ENCODE results near the gene EFHD1. TPM values are rescaled to one million over a fixed set of nuclear protein-coding genes. Genes with fewer than 3 reads are reported as not detected.
A peak's percentile ranks its signal among the peaks of the same experiment; 100 is the strongest.

Gene EFHD1
- polyA plus RNA-seq: 0.73 TPM

GRCh38 chr2:232633413-232634205 is at the start of gene EFHD1:
Gene EFHD1 (plus strand): TSS chr2:232633604. CDS start chr2:232633705, 101 bp downstream.
- Mint-ChIP-seq H3K27me3 (peaks cover 34% of the 10 kb centered on the region), H3K9me3 (peaks cover 0 to 3% (median 1%) of the 10 kb centered on the region in 3 donors), H3K4me3 (peak within 1 kb of the TSS; percentile 9 to 74 (median 57)), H3K4me1 (peaks cover 0 to 6% (median 5%) of the 10 kb centered on the region in 3 donors), H3K27ac (no peak within 1 kb of the TSS), H3K36me3 (peaks cover 1% of the 10 kb centered on the region)

GRCh38 chr2:232584238-232584637 is 49.2 kb upstream of the EFHD1 start:
- Mint-ChIP-seq H3K4me1 (peaks cover 0 to 2% (median 0%) of the 10 kb centered on the region in 3 donors), H3K4me3 (no peak overlapping the region), H3K36me3 (peaks cover 4% of the 10 kb centered on the region), H3K27ac (no peak overlapping the region), H3K9me3 (no peaks in the 10 kb centered on the region), H3K27me3 (no peaks in the 10 kb centered on the region)

GRCh38 chr2:232586943-232587505 is 46.4 kb upstream of the EFHD1 start:
- no peak overlapping the region for H3K4me3 Mint-ChIP-seq
- H3K4me1 Mint-ChIP-seq: no peaks in the 10 kb centered on the region
- no peak overlapping the region for H3K27ac Mint-ChIP-seq
- peaks cover 4% of the 10 kb centered on the region for H3K36me3 Mint-ChIP-seq
- H3K9me3 Mint-ChIP-seq: no peaks in the 10 kb centered on the region
- H3K27me3 Mint-ChIP-seq: no peaks in the 10 kb centered on the region

GRCh38 chr2:232587512-232587911 is 45.9 kb upstream of the EFHD1 start:
- H3K27ac Mint-ChIP-seq: no peak overlapping the region

GRCh38 chr2:232588031-232588430 is 45.4 kb upstream of the EFHD1 start:
- Mint-ChIP-seq H3K9me3 (no peaks in the 10 kb centered on the region), H3K4me1 (no peaks in the 10 kb centered on the region), H3K27me3 (no peaks in the 10 kb centered on the region), H3K4me3 (no peak overlapping the region), H3K36me3 (peaks cover 2% of the 10 kb centered on the region), H3K27ac (no peak overlapping the region)

More at GRCh38 chr2:232587512-232587911, 45.9 kb upstream of the EFHD1 start:
- no peaks in the 10 kb centered on the region for H3K9me3 Mint-ChIP-seq
- no peak overlapping the region for H3K4me3 Mint-ChIP-seq
- H3K4me1 Mint-ChIP-seq: no peaks in the 10 kb centered on the region
- H3K36me3 Mint-ChIP-seq: peaks cover 4% of the 10 kb centered on the region
- no peaks in the 10 kb centered on the region for H3K27me3 Mint-ChIP-seq

GRCh38 chr2:232588680-232589585 is 44.5 kb upstream of the EFHD1 start:
- no peak overlapping the region for H3K27ac Mint-ChIP-seq
- H3K36me3 Mint-ChIP-seq: peaks cover 2% of the 10 kb centered on the region
- no peaks in the 10 kb centered on the region for H3K9me3 Mint-ChIP-seq
- H3K27me3 Mint-ChIP-seq: no peaks in the 10 kb centered on the region
- no peaks in the 10 kb centered on the region for H3K4me1 Mint-ChIP-seq
- no peak overlapping the region for H3K4me3 Mint-ChIP-seq

GRCh38 chr2:232592772-232593395 is 40.5 kb upstream of the EFHD1 start:
- H3K27me3 Mint-ChIP-seq: no peaks in the 10 kb centered on the region
- no peak overlapping the region for H3K27ac Mint-ChIP-seq
- no peaks in the 10 kb centered on the region for H3K4me1 Mint-ChIP-seq
- no peaks in the 10 kb centered on the region for H3K9me3 Mint-ChIP-seq
- H3K4me3 Mint-ChIP-seq: no peak overlapping the region
- H3K36me3 Mint-ChIP-seq: peaks cover 4% of the 10 kb centered on the region

- H3K27me3 Mint-ChIP-seq: no peaks in the 10 kb centered on the region
- no peak overlapping the region for H3K27ac Mint-ChIP-seq
- peaks cover 4% of the 10 kb centered on the region for H3K36me3 Mint-ChIP-seq
- no peaks in the 10 kb centered on the region for H3K9me3 Mint-ChIP-seq
- no peaks in the 10 kb centered on the region for H3K4me1 Mint-ChIP-seq
- no peak overlapping the region for H3K4me3 Mint-ChIP-seq
These were observed 39.4 kb upstream of the EFHD1 start for GRCh38 chr2:232593982-232594381.

GRCh38 chr2:232597362-232598079 is 35.9 kb upstream of the EFHD1 start:
- Mint-ChIP-seq H3K9me3 (peaks cover 0 to 2% (median 0%) of the 10 kb centered on the region in 3 donors), H3K27me3 (no peaks in the 10 kb centered on the region), H3K4me3 (no peak overlapping the region), H3K36me3 (peaks cover 4% of the 10 kb centered on the region), H3K27ac (no peak overlapping the region), H3K4me1 (no peaks in the 10 kb centered on the region)

GRCh38 chr2:232598293-232598692 is 35.1 kb upstream of the EFHD1 start:
- peaks cover 4% of the 10 kb centered on the region for H3K36me3 Mint-ChIP-seq
- H3K9me3 Mint-ChIP-seq: peaks cover 0 to 2% (median 0%) of the 10 kb centered on the region in 3 donors
- no peak overlapping the region for H3K4me3 Mint-ChIP-seq
- no peaks in the 10 kb centered on the region for H3K27me3 Mint-ChIP-seq
- H3K27ac Mint-ChIP-seq: no peak overlapping the region
- H3K4me1 Mint-ChIP-seq: no peaks in the 10 kb centered on the region

- peaks cover 1% of the 10 kb centered on the region for H3K27me3 Mint-ChIP-seq
- H3K4me3 Mint-ChIP-seq: peak overlapping the region in 1 of 4 donors; percentile 39
- H3K36me3 Mint-ChIP-seq: peaks cover 4% of the 10 kb centered on the region
- no peaks in the 10 kb centered on the region for H3K4me1 Mint-ChIP-seq
- no peak overlapping the region for H3K27ac Mint-ChIP-seq
- peaks cover 0 to 2% (median 0%) of the 10 kb centered on the region in 3 donors for H3K9me3 Mint-ChIP-seq
These were observed 33.2 kb upstream of the EFHD1 start for GRCh38 chr2:232600053-232600773.

GRCh38 chr2:232603283-232603682 is 30.1 kb upstream of the EFHD1 start:
- Mint-ChIP-seq H3K9me3 (peaks cover 0 to 2% (median 0%) of the 10 kb centered on the region in 3 donors), H3K27me3 (peaks cover 1% of the 10 kb centered on the region), H3K4me3 (no peak overlapping the region), H3K36me3 (no peaks in the 10 kb centered on the region), H3K4me1 (peaks cover 5 to 8% (median 7%) of the 10 kb centered on the region in 3 donors), H3K27ac (no peak overlapping the region)

- Mint-ChIP-seq H3K27me3 (peaks cover 1% of the 10 kb centered on the region), H3K4me1 (peaks cover 5 to 8% (median 7%) of the 10 kb centered on the region in 3 donors), H3K9me3 (peaks cover 0 to 2% (median 0%) of the 10 kb centered on the region in 3 donors), H3K4me3 (peak overlapping the region in 1 of 4 donors; percentile 29), H3K27ac (no peak overlapping the region), H3K36me3 (no peaks in the 10 kb centered on the region)
These were observed 28.9 kb upstream of the EFHD1 start for GRCh38 chr2:232604535-232604934.

All from IgD-negative memory B cell (primary cell).